Endodermal cell (in vitro differentiated cells): Measurements from ENCODE around the gene COQ5. TPM values are rescaled to one million over a fixed set of nuclear protein-coding genes. Genes with fewer than 3 reads are reported as not detected.
"Not testable (repeated sequence)": the region's sequence is repeated elsewhere in the genome, so short reads cannot be mapped to it uniquely, and the experiment has no call there.

Experiments used
- DNase-seq: peaks from one replicate; pipeline ENCODE4 v3.0.0-alpha.2; 2017
- H3K27ac ChIP-seq: 2 replicates; pipeline ENCODE4 v1.5.1; 2013; ENCODE audit warnings: mild to moderate bottlenecking, low read depth, low read length, moderate library complexity
- H3K27me3 ChIP-seq: 2 replicates; pipeline ENCODE4 v1.6.1; 2013; ENCODE audit warnings: mild to moderate bottlenecking, low read length, moderate library complexity; ENCODE audit not compliant: insufficient read depth, control insufficient read depth, poor library complexity, severe bottlenecking
- H3K36me3 ChIP-seq: 2 replicates; pipeline ENCODE4 v1.7.0; 2013; ENCODE audit warnings: mild to moderate bottlenecking, low read length, moderate library complexity; ENCODE audit not compliant: control insufficient read depth, insufficient read depth
- H3K4me1 ChIP-seq: one replicate; pipeline ENCODE4 v1.7.0; 2013; ENCODE audit warnings: low read length; ENCODE audit not compliant: control insufficient read depth, insufficient read depth
- H3K4me3 ChIP-seq: 2 replicates; pipeline ENCODE4 v1.5.1; 2013; ENCODE audit warnings: mild to moderate bottlenecking, low read length, moderate library complexity
- H3K9ac ChIP-seq: 2 replicates; pipeline ENCODE4 v1.6.1; 2013; ENCODE audit warnings: mild to moderate bottlenecking, low read length, moderate library complexity; ENCODE audit not compliant: poor library complexity, severe bottlenecking; ENCODE audit errors: extremely low read depth
- H3K9me3 ChIP-seq: 2 replicates; pipeline ENCODE4 v1.6.1; 2013; ENCODE audit warnings: mild to moderate bottlenecking, low read length, moderate library complexity; ENCODE audit not compliant: control insufficient read depth
- H3K27ac Mint-ChIP-seq: 2 replicates; pipeline ENCODE4 v1.8.0; 2020; ENCODE audit warnings: mixed read lengths
- H3K27me3 Mint-ChIP-seq: 2 replicates; pipeline ENCODE4 v1.8.0; 2021; ENCODE audit warnings: mild to moderate bottlenecking, mixed read lengths; ENCODE audit not compliant: insufficient read depth
- H3K36me3 Mint-ChIP-seq: 2 replicates; pipeline ENCODE4 v1.8.0; 2020; ENCODE audit warnings: low read depth, mixed read lengths
- H3K4me1 Mint-ChIP-seq: 2 replicates; pipeline ENCODE4 v1.8.0; 2020; ENCODE audit warnings: mixed read lengths
- H3K4me3 Mint-ChIP-seq: 2 replicates; pipeline ENCODE4 v1.8.0; 2020; ENCODE audit warnings: mild to moderate bottlenecking, moderate library complexity, mixed read lengths
- H3K9me3 Mint-ChIP-seq: 2 replicates; pipeline ENCODE4 v1.8.0; 2020; ENCODE audit warnings: mild to moderate bottlenecking, mixed read lengths
- WGBS, 2 experiments: methylation state at CpG; one replicate each; pipeline versions ENCODE4 v1.1.5 to v1.1.7; 2013; ENCODE audit warnings: missing lambda C conversion rate in 2 of 2, mixed read lengths in 1 of 2; ENCODE audit not compliant: insufficient coverage in 1 of 2, insufficient read length in 1 of 2; 5-methylcytosine and 5-hydroxymethylcytosine counted together
- total RNA-seq, 2 donors: library from RNA; stranded (reverse); fragmentation: NEBNext Ultra II Directional in 1 of 2; extraction: Animal tissue kit (Norgen Biotek cat#: 25700) in 1 of 2; gene quantifications; 2 replicates in 1 of 2; 3 replicates in 1 of 2; pipeline ENCODE4 v1.2.1, GENCODE V29; 2021
- TF ChIP-seq, protein P1 (sequence below): fragments of 200-600 bp; sonication (generic); conservative IDR thresholded peaks from 2 replicates; pipeline ENCODE4 v1.5.0; 2021; ENCODE audit warnings: antibody characterized with exemption, mild to moderate bottlenecking

Gene COQ5
- total RNA-seq, 2 donors from 2014 or later: 35.5 to 55.1 TPM

GRCh38 chr12:120522568-120522967 is 6.4 kb downstream of the COQ5 start:
- TF ChIP-seq, protein P1, sequence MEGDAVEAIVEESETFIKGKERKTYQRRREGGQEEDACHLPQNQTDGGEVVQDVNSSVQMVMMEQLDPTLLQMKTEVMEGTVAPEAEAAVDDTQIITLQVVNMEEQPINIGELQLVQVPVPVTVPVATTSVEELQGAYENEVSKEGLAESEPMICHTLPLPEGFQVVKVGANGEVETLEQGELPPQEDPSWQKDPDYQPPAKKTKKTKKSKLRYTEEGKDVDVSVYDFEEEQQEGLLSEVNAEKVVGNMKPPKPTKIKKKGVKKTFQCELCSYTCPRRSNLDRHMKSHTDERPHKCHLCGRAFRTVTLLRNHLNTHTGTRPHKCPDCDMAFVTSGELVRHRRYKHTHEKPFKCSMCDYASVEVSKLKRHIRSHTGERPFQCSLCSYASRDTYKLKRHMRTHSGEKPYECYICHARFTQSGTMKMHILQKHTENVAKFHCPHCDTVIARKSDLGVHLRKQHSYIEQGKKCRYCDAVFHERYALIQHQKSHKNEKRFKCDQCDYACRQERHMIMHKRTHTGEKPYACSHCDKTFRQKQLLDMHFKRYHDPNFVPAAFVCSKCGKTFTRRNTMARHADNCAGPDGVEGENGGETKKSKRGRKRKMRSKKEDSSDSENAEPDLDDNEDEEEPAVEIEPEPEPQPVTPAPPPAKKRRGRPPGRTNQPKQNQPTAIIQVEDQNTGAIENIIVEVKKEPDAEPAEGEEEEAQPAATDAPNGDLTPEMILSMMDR: no peak
- Histone ChIP-seq H3K4me3 (no peak overlapping the region), H3K27ac (no peak overlapping the region), H3K27me3 (no peaks in the 10 kb centered on the region), H3K9ac (no peak overlapping the region), H3K4me1 (no peaks in the 10 kb centered on the region), H3K9me3 (no peaks in the 10 kb centered on the region), H3K36me3 (peaks cover 12% of the 10 kb centered on the region)
- no peaks in the 10 kb centered on the region for H3K4me1 Mint-ChIP-seq
- 90 to 94% methylated on average over 9 of the region's 9 CpGs for WGBS, 2 experiments
- no peak for DNase-seq
- H3K27me3 Mint-ChIP-seq: no peaks in the 10 kb centered on the region
- H3K4me3 Mint-ChIP-seq: no peak overlapping the region
- no peaks in the 10 kb centered on the region for H3K9me3 Mint-ChIP-seq
- H3K27ac Mint-ChIP-seq: no peak overlapping the region
- peaks cover 23% of the 10 kb centered on the region for H3K36me3 Mint-ChIP-seq

DNA sequence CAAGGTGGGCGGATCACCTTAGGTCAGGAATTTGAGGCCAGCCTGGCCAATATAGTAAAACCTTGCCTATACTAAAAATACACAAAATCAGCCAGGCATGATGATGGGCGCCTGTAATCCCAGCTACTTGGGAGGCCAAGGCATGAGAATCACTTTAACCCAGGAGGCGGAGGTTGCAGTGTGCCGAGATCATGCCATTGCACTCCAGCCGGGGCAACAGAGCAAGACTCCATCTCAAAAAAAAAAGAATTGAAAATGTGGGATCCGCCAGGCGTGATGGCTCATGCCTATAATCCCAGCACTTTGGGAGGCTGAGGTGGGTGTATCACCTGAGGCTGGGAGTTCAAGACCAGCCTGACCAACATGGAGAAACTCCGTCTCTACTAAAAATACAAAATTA is 9.6 kb downstream of the COQ5 start:
- not testable (repeated sequence) for H3K4me3 Mint-ChIP-seq, H3K9ac ChIP-seq, H3K4me1 Mint-ChIP-seq, H3K9me3 Mint-ChIP-seq, H3K9me3 ChIP-seq, H3K27me3 Mint-ChIP-seq, H3K27ac Mint-ChIP-seq, H3K4me1 ChIP-seq, H3K27me3 ChIP-seq, DNase-seq, H3K27ac ChIP-seq, H3K4me3 ChIP-seq
- peaks cover 35% of the 10 kb centered on the region for H3K36me3 Mint-ChIP-seq
- WGBS, 2 experiments: 94 to 97% methylated on average over 7 to 8 of the region's 8 CpGs
- H3K36me3 ChIP-seq: peaks cover 28% of the 10 kb centered on the region

DNA sequence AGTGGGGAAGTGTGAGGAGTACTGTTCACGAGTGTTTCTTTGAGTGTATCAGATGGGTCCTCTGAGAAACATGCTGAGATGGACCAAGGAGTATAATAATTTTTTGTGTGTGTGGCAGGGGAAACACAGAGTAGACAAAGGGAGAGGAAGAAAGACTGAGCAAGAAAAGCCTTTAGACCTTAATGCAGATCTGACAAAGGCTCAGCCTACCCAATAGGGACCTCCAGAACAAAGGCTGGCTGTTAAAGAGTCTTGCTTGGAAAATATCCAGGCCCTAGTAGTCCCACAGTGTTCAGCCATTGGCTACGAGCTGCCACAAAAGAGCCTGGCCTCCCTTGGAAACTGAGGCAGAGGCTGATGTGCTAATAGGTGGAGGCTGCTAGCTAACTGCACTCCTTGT is 13.5 kb downstream of the COQ5 start:
- Mint-ChIP-seq H3K27ac (no peak overlapping the region), H3K4me3 (no peak overlapping the region), H3K36me3 (peaks cover 35% of the 10 kb centered on the region), H3K27me3 (no peaks in the 10 kb centered on the region), H3K9me3 (no peaks in the 10 kb centered on the region), H3K4me1 (no peaks in the 10 kb centered on the region)
- no peak for DNase-seq
- Histone ChIP-seq H3K4me3 (no peak overlapping the region), H3K36me3 (peaks cover 29% of the 10 kb centered on the region), H3K9me3 (no peaks in the 10 kb centered on the region), H3K4me1 (no peaks in the 10 kb centered on the region), H3K9ac (no peak overlapping the region), H3K27ac (peak overlapping the region; percentile 1), H3K27me3 (no peaks in the 10 kb centered on the region)
- 81 to 99% methylated on average over 2 of the region's 2 CpGs for WGBS, 2 experiments
- TF ChIP-seq, protein P1: no peak

DNA sequence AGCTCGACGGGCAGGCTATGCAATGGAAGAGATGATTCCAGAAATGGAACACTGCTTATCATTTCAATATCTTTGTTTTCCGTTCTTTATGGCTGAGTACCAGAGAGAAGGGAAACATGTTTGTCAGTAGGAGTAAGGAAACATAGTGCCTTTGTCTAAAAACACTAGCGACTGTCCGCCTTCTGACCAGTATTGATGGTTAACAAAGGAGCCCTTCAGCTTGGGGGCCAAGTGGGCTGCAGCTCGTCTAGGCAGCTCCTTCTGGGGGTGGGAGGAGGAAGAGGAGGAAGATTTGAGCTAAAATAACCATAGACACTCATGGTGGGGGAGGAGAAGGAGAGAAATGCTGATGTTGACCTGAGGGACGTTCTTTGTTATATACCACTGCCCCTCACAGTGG is 15.0 kb downstream of the COQ5 start:
- Histone ChIP-seq H3K9me3 (no peaks in the 10 kb centered on the region), H3K27ac (no peak overlapping the region), H3K4me1 (no peaks in the 10 kb centered on the region), H3K36me3 (peaks cover 40% of the 10 kb centered on the region), H3K4me3 (no peak overlapping the region), H3K27me3 (no peaks in the 10 kb centered on the region), H3K9ac (no peak overlapping the region)
- Mint-ChIP-seq H3K36me3 (peaks cover 44% of the 10 kb centered on the region), H3K27ac (no peak overlapping the region), H3K9me3 (no peaks in the 10 kb centered on the region), H3K27me3 (no peaks in the 10 kb centered on the region), H3K4me1 (no peaks in the 10 kb centered on the region), H3K4me3 (no peak overlapping the region)
- no peak for DNase-seq
- 92 to 94% methylated on average over 6 to 7 of the region's 7 CpGs for WGBS, 2 experiments
- TF ChIP-seq, protein P1: no peak
